ENCODE results near the gene GPRASP1.

- TF ChIP-seq POLR2AphosphoS5 (IDR thresholded peaks at IDR 0.05; ENCODE audit: low read depth, low read length) (no peak), TAF1 (IDR thresholded peaks at IDR 0.05; ENCODE audit: borderline replicate concordance, insufficient read depth, low read length) (no peak), REST (IDR thresholded peaks at IDR 0.05; ENCODE audit: insufficient read depth in 1 of 2, low read depth in 2 of 2, low read length in 2 of 2) (no peak), FOXP2 (optimal IDR thresholded peaks at IDR 0.05; ENCODE audit: borderline replicate concordance, extremely low read depth, extremely low read length, insufficient read depth) (no peak)
Measured at GRCh38 chrX:102684772-102685520, 33.7 kb downstream of the GPRASP1 start.
